Measurements from ENCODE around the gene PLCG2.
A peak's percentile ranks its signal among the peaks of the same experiment; 100 is the strongest.
"Not testable (repeated sequence)": the region's sequence is repeated elsewhere in the genome, so short reads cannot be mapped to it uniquely, and the experiment has no call there.

PLCG2 gene

DNA sequence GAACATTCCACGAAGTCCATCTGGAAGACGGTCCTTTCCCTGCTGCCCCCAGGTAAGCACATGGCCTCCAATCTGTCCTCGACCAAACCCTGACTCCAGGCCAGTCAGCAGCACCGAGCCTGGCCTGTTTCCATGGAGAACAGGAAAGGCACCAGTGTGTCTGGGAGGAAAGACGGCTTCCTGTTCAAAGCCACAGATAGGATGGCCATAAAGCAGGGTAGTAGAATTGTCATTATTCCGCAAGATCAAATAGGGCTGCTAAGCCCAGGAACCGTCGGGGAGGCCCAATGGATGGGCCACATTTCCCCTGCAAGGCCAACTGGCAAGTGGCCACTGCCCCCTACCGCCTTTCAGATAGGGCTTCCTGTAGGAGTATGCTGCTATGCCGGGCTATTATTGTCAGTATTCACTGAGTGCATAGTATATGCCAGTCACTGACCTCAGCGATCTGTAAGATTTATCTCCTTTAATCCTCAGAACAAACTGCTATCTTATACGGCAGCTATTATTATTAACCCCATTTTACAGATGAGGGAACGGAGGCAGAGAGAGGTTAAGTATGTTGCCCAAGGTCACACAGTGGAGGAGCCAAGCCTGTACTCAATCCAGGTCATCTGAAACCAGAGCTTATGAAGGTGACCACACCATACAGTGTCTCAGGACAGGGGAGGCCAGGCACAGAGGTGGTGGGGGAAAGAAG, 23.0 kb upstream of the PLCG2 start:
- DNase-seq: no peak

DNA sequence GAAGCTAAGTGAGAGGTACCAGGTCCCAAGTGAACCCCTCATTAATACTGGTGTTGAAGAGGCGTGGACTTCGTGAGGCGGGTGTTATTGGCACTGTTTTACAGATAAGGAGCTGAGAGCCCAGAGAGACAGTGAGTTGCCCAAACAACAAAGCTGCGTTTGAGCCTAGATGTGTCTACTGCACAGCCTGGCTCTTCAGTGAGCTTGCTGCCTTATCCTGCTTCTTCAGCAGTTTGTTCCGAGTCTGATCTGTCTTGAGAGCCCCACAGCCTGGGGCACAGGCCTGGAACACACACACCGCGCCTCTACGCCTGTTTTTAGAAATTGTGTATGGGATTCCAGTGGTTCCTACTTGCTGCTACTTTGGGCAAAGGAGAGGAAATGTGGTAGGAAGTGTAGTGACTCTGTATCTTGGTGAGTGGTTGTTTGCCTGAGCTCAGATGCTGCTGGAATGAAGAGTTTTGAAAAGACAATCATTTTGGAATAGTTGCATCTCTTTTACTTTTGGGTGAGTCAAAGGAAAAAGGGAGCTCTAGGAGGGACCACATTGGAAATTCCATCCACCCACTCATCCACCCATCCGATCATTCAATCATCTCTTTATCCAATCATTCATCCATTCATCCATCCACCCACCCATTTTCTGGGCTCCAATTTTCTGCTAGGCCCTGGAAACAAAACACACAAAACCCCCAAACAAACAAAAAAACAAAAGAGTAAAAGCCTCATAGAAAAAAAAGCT, 22.3 kb upstream of the PLCG2 start:
- no peak for DNase-seq

DNA sequence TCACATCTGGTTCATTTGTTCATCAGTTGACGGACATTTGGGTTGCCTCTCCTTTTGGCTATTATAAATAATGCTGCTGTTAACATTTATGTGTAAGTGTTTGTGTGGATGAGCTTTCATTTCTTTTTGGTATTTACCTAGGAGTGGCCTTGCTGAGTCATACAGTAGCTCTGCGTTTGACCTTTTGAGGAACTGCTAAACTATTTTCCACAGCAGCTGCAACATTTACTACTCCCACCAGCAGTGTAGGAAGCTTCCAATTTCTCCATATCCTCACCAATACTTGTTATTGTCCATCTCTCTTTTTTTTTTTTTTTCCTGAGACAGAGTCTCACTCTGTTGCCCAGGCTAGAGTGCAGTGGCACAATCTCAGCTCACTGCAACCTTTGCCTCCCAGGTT, 20.7 kb upstream of the PLCG2 start:
- no peak for DNase-seq

DNA sequence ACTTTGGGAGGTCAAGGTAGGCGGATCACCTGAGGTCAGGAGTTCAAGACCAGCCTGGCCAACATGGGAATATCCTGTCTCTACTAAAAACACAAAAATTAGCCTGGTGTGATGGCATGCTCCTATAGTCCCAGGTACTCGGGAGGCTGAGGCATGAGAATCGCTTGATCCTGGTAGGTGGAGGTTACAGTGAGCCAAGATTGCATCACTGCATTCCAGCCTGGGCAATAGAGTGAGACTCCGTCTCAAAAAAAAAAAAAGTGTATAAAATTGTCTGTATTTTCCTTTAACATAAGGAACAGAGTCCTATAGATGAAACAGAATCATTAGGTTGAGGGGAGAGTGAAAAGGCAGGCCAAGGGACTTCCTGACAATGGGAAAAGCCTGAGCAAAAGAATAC, 16.8 kb upstream of the PLCG2 start:
- not testable (repeated sequence) for DNase-seq

DNA sequence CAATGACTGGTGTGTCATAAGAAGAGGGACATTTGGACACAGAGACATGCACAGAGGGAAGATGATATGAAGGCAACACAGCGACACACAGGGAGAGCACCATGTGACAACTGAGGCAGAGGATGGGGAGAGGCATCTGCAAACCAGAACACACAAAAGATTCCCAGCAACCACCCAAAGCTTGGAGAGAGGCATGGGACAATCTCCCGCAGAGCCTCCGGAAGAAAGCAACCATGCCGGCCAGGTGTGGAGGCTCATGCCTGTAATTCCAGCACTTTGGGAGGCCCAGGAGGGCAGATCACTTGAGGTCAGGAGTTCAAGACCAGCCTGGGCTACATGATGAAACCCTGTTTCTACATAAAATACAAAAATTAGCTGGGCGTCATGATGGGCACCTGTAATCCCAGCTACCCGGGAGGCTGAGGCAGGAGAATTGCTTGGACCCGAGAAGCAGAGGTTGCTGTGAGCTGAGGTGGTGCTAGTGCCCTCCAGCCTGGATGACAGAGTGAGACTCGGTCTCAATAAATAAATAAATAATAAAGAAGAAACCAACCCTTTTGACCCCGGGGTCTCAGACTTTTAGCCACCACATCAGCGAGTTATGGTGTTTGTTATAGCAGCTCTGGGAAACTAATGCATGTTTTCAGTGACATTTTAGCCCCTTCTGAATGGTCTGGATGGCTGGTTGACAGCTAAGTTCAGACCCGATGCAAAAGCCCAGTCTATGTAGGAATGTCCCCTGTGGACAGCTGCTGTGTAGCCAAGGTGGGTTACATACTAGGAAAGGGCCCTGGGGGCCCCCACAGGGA, 13.8 kb upstream of the PLCG2 start:
- no peak for DNase-seq

DNA sequence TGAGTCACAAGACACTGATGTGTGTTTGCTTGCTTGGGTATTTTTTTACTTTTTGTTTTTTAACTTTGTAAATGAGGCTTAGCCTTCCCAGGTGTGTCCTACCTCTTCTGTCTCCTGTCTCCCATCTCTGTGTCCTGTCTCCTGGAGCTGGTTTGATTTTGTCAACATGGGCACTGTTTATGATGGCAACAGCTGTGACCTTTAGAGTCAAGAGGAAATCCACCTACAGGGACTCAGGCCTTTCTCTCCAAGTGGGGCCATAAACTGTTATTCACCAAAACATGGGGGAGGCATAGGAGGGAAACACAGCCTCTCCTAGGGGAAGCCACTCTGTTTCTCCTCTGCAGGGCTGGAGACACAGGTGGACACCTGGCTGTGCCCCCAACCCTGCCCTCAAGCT, 13.1 kb upstream of the PLCG2 start:
- DNase-seq: no peak

DNA sequence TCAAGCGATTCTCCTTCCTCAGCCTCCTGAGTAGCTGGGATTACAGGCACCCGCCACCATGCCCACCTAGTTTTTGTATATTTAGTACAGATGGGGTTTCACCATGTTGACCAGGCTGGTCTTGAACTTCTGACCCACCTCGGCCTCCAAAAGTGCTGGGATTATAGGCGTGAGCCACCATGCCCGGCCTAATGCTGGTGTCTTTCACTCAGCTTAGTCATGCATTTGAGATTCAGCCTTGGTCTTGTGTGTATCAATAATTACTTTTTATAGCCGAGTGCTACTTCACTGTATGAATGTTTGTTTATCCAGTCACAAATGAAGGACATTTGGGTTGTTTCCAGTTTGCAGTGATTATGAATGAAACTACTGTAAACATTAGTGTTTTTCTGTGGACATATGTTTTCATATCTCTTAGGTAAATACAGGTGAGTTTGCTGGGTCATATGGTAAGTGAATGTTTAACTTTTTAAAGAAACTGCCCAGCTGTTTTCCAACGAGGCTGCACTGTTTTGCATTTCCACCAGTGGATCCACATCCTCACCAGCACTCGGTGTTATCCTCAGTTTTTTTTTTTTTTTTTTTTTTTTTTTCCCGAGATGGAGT, 11.0 kb upstream of the PLCG2 start:
- DNase-seq: no peak

DNA sequence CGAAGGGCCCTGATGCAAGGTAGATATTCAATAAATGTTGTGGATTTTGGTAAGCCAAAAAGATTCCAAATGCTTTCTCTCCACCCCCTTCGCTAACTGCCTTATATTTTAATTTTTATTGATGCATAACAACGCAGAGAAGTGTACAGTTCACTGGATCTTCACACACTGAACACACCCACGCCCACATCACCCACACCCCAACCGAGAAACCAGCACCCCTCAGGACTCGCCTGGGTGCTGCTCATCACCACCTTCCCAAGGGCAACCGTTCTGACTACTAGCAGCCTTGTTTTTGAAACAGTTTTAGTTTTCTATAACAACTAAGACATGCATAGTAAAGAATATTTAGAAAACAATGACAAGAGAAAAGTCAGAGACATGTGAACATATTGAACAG, 9.1 kb upstream of the PLCG2 start:
- peak; percentile 12 for DNase-seq

DNA sequence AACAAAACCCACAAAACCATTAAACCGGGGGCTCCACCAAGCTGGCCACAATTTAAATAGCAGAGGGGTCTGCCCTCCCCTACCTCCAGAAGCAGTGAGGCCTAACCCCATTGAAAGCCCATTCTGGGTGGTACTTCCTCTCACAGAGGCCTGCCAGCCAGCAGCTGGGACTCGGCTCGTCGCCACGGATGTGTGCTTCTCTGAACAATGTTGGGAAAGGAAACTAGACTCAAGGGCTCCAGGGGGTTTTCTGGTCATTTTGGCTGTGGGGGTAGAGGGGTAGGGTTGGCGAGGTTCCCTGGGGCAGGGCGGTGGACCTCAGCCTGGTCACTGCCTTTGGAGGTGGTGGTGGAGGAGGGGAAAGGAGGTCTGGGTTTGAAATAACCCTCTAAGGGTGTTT, 4.7 kb upstream of the PLCG2 start:
- no peak for DNase-seq

DNA sequence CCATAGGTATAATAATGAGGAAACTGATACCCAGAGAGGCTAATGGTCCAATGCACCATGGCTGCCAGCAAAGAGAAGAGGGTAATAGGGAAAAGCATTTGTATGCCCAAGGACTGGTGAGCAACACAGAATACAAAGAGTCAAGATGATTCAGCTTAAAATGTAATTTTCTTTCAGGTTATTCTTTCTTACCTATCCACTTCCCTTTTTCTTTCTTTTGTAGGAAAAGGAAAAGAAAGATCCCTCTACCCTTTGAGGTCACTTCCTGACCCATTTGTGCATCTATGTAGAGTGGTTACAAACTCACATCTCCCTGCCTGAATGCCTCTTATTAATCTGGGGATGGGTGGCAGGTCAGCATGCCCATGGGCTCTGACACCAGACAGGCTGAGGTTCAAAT, 3.5 kb upstream of the PLCG2 start:
- DNase-seq: no peak

DNA sequence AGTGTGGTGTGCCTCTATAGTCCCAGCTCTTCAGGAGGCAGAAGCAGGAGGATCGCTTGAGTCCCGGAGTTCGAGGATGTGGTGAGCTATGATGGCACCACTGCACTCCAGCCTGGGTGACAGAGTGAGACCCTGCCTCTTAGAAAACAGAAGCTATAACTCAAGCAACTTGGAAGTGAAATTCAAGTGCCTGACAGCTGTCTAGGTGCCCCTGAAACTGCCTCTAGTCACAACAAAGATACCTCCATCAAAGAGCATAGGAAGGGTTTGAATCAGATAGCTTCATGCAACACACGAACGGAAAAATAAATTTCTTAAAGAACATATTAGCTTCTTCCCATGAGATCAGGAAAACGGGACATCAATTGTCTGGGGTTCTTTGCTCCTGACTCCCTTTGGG, 860 bp upstream of the PLCG2 start:
- no peak for DNase-seq

DNA sequence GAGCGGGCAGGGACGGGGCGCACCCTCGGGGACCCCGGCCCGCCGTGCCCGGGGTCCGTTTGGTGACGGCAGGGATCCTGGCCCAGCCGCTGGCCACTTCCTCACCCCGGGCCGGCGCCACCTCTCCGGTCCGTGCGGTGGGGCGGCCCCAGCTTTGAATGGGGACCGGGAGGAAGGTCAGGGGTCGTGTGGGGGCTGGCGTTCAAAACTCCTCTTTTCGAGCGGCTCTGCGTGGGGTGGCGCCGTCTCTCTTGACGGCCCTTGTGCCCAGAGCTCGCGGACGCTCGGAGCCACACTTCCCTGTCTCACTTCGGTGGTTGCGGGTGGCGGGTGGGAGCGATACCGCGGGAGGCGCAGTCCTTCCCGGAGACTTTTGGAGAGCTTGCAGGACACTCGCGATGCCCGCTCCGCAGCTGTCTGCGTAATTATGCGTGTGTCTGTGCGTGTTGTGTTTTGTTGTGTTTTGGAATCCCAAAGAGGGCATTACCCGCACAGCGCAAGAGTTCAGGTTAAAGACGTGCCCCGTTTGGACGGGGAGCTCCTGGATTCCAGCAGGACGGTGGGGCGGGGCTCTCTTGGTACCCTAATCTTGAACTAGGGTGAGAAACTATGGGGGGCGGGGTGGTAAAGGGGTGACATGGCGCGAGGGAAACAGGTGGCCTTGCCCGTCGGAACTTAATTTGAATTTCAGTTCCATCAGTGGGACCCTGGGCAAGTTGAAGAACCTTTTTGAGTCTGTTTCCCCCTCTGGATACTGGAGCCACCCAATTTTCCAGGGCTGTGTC, 637 bp downstream of the PLCG2 start:
- peak; percentile 18 for DNase-seq

DNA sequence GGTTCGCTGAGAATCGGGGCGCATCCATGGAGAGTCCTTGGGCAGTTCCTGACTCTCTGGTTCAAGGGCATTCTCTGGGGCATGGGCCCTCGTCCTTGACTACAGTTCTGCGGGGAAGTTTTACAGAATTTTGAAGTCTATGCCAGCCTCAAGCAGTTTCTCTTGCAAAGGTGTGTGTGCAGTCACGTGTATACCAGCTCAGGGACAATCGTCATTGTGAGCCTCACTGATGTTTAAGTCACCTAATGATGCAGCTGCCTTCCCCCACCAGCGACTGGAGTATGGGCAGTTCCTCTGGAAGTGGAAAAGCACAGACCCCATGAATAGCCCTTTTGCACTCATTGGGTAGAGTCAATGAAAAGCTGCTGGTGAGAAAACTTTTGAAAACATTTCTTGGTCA, 1.3 kb downstream of the PLCG2 start:
- no peak for DNase-seq

DNA sequence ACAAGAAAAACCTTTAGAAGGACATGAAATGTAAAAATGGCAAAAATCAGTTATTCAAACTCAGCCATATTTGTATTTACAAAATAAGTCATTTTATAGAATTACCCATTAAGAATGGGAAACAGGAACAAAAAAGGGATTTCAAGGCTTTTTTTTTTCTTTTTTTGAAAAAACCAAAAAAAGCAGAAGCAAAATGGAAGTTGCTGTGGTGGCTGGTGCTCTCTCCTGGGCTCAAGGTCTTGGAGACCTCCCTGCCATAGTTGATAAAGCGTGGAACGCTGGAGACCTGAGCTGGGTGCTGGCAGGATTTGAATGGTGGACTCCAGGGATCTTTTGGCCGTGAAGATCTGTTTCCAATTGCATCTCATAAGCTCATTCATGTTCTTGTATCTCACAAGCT, 3.1 kb downstream of the PLCG2 start:
- no peak for DNase-seq

DNA sequence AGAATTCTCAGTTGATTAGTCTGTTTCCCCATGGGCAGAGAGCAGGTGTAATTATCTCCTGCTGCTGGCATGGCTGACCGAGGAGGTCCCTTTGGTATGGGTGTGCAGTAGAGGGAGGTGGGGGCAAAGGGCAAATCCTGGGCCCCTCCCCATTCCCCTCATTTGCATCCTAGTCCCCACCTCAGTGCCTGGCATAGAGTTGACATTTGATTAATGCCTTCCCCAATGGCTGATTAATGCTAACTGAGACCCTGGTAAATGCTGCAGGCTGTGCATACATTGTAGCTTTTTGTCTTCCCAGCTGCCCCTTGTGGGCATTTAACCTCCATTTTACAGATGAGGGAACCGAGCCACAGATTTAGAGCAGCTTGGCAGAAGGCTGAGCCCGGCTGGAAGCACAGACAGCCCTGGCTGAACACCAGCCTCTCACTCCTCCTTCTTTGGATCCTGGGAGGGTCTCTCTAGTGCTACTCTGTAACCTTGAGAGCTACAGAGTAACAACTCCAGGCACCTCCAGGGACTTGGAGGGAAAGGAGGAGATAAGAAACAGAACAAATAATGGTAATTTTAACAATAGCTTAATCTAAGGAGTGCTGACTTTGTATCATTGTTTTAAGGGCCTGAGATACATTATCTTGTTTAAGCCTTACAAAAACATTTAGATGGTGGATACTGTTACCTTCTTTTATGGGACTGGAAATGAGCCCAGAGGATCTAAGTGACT, 5.1 kb downstream of the PLCG2 start:
- no peak for DNase-seq

DNA sequence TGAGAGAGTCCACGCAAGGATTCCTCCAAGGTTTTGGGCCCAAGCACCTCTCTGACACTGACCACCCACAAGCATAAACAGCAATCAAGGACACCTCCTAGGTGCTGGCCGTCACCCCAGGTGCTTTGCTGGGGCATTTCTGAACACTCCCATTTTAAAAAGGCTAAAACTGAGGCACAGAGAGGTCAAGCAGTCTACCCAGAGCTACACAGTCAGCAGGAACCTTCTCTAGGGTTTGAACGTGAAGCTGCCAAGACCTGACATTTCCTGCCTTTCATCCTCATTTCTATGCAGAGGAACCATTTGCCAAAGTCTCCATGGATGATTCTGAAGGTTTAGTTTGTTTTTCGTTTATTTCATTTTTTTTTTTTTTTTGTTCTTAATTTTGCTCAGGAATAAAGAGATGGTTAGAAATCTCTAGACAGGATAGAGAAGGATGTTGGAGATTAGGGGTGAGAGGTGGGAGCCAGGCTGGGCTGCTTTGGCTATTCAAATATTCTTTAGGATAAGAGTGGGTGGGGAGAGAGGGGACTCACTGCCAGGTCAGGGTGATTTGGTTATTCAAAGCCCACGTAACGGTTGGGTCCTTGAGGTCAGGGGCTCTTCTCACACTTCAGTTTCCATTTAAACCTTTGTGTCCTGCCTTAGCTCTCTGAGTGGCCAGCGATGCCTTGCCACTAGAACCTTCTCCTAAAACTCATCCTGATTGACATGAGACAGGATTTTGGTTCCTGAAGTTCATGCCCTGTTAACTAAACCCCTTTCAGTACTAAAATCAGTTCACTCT, 6.2 kb downstream of the PLCG2 start:
- DNase-seq: no peak

DNA sequence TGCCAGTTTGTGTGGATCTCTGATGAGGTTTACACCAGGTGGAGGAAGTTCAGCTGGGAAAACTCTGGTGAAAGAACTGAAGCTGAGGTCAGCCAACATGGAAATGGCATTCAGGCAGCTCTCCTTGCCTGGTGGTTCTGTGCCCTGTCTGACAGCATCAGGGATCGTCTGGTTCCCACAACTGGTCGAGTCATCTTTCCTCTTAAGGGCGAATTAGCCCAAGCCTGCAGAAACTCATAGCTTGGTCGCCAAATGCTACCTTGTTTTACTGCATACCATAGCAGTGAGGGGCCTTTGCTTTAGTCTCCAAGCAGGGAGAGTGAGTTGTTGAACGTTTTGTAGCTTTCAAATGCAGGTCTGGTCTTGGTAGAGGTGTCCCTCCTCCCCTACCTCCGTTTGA, 7.2 kb downstream of the PLCG2 start:
- DNase-seq: no peak

DNA sequence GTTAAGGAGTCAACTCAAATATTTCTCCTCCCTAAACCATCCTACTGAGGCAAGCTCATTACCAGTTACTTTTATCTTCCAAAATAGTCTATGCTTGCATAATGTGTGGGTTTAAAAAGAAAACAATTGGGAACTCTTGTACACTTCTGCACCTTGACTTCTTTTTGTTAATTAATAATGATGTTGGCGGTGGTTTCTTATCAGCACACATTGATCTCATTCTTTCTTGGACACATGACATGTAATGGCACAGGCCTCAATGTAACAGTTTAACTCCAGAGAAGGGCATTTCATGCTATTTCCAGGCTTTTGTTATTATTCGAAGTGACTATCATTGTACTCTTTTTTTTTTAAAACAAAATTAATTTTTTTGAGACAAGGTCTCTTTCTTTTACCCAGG, 7.8 kb downstream of the PLCG2 start:
- DNase-seq: no peak

DNA sequence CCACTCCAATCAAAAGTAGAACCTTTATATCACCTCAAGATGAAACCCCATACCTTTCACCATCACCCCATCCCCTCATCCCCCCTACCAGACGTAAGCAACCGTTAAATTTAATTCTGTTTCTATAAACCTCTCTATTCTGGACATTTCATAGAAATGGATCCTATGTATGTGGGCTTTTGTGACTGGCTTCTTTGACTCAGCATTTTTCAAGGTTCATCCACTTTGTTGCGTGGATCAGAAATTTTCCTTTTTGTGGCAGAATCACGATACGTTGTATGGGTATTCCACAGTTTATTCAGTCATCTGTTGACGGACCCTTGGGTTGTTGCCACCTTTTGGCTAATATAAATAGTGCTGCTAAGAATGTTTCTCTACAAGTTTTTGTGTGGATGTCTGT, 8.6 kb downstream of the PLCG2 start:
- no peak for DNase-seq

DNA sequence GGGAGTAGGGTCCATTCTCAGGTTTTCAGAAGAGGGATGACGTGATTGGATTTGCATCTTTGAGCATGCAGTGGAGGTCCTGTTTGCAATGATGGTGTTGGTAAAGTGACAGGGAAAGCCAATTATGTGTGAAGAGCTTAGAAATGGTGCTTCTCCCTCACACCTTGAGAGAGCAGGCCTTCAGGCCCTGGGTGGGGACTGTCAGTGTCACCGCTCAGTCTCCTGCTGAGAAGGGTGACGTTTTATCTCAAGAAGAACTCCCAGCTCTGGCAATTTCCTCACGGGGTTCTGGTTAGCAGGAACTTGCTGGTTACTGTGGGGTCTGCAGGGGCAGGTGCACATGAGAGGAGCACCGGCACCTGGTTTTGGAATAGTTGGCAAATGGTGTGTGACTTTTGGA, 11.2 kb downstream of the PLCG2 start:
- no peak for DNase-seq

DNA sequence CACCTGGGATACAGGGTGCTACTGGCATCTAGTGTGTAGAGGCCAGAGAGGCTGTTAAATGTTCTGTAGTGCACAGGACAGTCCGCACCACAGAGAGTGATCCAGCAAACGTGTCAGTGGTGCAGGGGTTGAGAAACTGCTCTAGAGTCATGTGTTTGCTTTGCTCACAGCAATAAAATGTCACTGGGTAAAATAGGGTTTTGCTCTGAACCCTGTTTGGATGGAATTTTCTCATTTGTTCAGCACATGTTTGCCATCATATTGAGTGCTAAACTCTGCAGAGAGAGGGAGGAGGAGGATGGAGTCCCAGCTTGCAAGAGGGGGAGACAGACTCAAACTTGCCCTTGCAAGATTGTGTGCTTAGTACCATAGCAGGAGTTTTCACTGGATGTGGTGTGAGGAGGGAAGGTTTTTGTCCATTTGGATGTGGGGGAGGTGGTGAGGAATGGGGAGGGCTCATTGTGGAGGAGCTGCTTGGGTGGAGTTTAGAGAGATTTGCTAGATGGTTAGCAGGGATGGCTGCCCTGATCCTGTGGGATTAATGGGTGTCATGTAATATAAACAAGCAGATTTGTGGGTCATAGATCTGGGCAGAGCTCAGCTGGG, 11.8 kb downstream of the PLCG2 start:
- no peak for DNase-seq

Data from CD4-positive, alpha-beta T cell treated with Interleukin-10 for 1 hour (primary cell).